H1 (cell line): ENCODE measurements around the gene TTC28. TPM values are rescaled to one million over a fixed set of nuclear protein-coding genes. Genes with fewer than 3 reads are reported as not detected.

ENCODE experiments used
- CBX8 ChIP-seq: fragments of 300-800, 300-1000 bp; sonication (generic); IDR thresholded peaks from 2 replicates; pipeline ENCODE4 v1.7.1; 2016; ENCODE audit warnings: low read depth, low read length, borderline replicate concordance
- CHD2 ChIP-seq: IDR thresholded peaks from 2 replicates; pipeline ENCODE4 v1.6.1; 2012; ENCODE audit warnings: low read length, improper control_type of control experiment
- HDAC6 ChIP-seq: IDR thresholded peaks from one replicate; pipeline ENCODE4 v1.7.1; 2012; ENCODE audit warnings: low read depth, mild to moderate bottlenecking, inconsistent platforms, low read length, moderate library complexity
- POLR2A ChIP-seq, 2 experiments: IDR thresholded peaks; 1 replicate in 1 of 2; 2 replicates in 1 of 2; pipeline ENCODE4 v1.6.1; 2011; ENCODE audit warnings: low read depth in 2 of 2, low read length in 2 of 2, mild to moderate bottlenecking in 2 of 2; ENCODE audit errors: control extremely low read depth in 1 of 2
- SP1 ChIP-seq: IDR thresholded peaks from 2 replicates; pipeline ENCODE4 v1.6.1; 2011; ENCODE audit warnings: low read depth, low read length
- SP4 ChIP-seq: IDR thresholded peaks from 2 replicates; pipeline ENCODE4 v1.6.1; 2012; ENCODE audit warnings: low read length, inconsistent platforms
- microRNA-seq, 2 experiments: library from miRNA; unstranded; fragments of <30 nt; microRNA quantifications; one replicate each; pipeline versions ENCODE4 to v1.2.0, GENCODE V29; 2016 to 2020; ENCODE audit warnings: borderline microRNAs expressed in 2 of 2, borderline number of aligned reads in 2 of 2, borderline replicate concordance in 1 of 2
- polyA plus RNA-seq, 7 experiments: library from polyadenylated mRNA; depleted of rRNA in 3 of 7; stranded (reverse) in 5 of 7; unstranded in 2 of 7; fragments of >200 nt in 5 of 7; fragments of 200-250 nt in 2 of 7; gene quantifications; 1 replicate in 5 of 7; 2 replicates in 1 of 7; 4 replicates in 1 of 7; pipeline versions ENCODE4 v1.2.1 to v1.2.3, GENCODE V29; 2011 to 2013; ENCODE audit warnings: missing spikeins in 2 of 7, mixed read lengths in 2 of 7
- small RNA-seq: library from polyadenylated mRNA; stranded (forward); fragments of <200 nt; extraction: miRNeasy Mini kit (QIAGEN cat#:217004); gene quantifications from one replicate; pipeline ENCODE3, GENCODE V24; 2013; ENCODE audit not compliant: insufficient read depth
- total RNA-seq: library from RNA; stranded (reverse); fragmentation: NEBNext Ultra II Directional; extraction: Animal tissue kit (Norgen Biotek cat#: 25700); gene quantifications from 2 replicates; pipeline ENCODE4 v1.2.1, GENCODE V29; 2021
- TF ChIP-seq, protein P1 (sequence below): IDR thresholded peaks from 2 replicates; pipeline ENCODE4 v1.6.1; 2011; ENCODE audit warnings: low read length, improper control_type of control experiment
- TF ChIP-seq, protein P2 (sequence below): IDR thresholded peaks from 2 replicates; pipeline ENCODE4 v1.6.1; 2012; ENCODE audit warnings: low read length, inconsistent platforms

TTC28 gene
- total and polyA plus RNA-seq, 2 of the 8 experiments (the other 6 are each of a cell fraction or from before 2014, with no cell fraction given): 2.6 to 12.6 TPM

- TF ChIP-seq HDAC6 (no peak), CHD2 (no peak), SP1 (no peak), POLR2A (IDR thresholded peaks at IDR 0.05; ENCODE audit: control extremely low read depth in 1 of 2, low read depth in 2 of 2, low read length in 2 of 2) (no peak), CBX8 (no peak), SP4 (no peak)
- TF ChIP-seq, protein P1, sequence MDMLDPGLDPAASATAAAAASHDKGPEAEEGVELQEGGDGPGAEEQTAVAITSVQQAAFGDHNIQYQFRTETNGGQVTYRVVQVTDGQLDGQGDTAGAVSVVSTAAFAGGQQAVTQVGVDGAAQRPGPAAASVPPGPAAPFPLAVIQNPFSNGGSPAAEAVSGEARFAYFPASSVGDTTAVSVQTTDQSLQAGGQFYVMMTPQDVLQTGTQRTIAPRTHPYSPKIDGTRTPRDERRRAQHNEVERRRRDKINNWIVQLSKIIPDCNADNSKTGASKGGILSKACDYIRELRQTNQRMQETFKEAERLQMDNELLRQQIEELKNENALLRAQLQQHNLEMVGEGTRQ: no peak
- TF ChIP-seq, protein P2, sequence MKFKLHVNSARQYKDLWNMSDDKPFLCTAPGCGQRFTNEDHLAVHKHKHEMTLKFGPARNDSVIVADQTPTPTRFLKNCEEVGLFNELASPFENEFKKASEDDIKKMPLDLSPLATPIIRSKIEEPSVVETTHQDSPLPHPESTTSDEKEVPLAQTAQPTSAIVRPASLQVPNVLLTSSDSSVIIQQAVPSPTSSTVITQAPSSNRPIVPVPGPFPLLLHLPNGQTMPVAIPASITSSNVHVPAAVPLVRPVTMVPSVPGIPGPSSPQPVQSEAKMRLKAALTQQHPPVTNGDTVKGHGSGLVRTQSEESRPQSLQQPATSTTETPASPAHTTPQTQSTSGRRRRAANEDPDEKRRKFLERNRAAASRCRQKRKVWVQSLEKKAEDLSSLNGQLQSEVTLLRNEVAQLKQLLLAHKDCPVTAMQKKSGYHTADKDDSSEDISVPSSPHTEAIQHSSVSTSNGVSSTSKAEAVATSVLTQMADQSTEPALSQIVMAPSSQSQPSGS: no peak
Measured at GRCh38 chr22:27930331-27931060, 749.1 kb downstream of the TTC28 start (continued).

Small RNA genes within 50 kb of the gene (microRNA-seq; reads per million reads assigned to microRNA genes)
- gene MIR5739: 0 reads per million in 2 experiments

Small RNA genes within 50 kb of the gene (small RNA-seq; reads per million reads assigned to genes)
- gene MIR5739: not detected
- gene RF00019: not detected
- gene RF00150: not detected
- not detected for gene RF02200
- not detected for gene RN7SL162P

Other genes with a start within 250 kb of the TTC28 start
- gene CHEK2, start 62.0 kb upstream of the TTC28 start, total RNA-seq: 73.8 and 74.9 TPM in 2 replicates
- gene CHEK2, start 62.0 kb upstream of the TTC28 start, polyA plus RNA-seq (2011; rRNA removed): 89.5 and 109 TPM in 2 replicates
- 15.4 and 16.6 TPM in 2 replicates for gene HSCB, start 62.2 kb upstream of the TTC28 start, total RNA-seq
- gene HSCB, start 62.2 kb upstream of the TTC28 start, polyA plus RNA-seq (2011; rRNA removed): 14.7 and 16.1 TPM in 2 replicates
- gene CCDC117, start 92.9 kb upstream of the TTC28 start, total RNA-seq: 40.4 and 43.1 TPM in 2 replicates
- 5.9 and 9.1 TPM in 2 replicates for gene CCDC117, start 92.9 kb upstream of the TTC28 start, polyA plus RNA-seq (2011; rRNA removed)
- gene XBP1, start 120.7 kb upstream of the TTC28 start, total RNA-seq: 128 and 131 TPM in 2 replicates
- gene XBP1, start 120.7 kb upstream of the TTC28 start, polyA plus RNA-seq (2011; rRNA removed): 76.3 and 99.8 TPM in 2 replicates
- 20.6 and 21.7 TPM in 2 replicates for gene ZNRF3, start 203.7 kb upstream of the TTC28 start, total RNA-seq
- 14.1 and 21.0 TPM in 2 replicates for gene ZNRF3, start 203.7 kb upstream of the TTC28 start, polyA plus RNA-seq (2011; rRNA removed)